Gastrocnemius medialis (tissue), 4 donors: ENCODE results near the gene RBCK1. TPM values are rescaled to one million over a fixed set of nuclear protein-coding genes. Genes with fewer than 3 reads are reported as not detected.

Experiments used
- ATAC-seq, 2 donors: fragments of 150-250 bp; one replicate each; pipeline ENCODE4 v1.9.1; 2016
- DNase-seq, 2 donors: peaks; one replicate each; pipeline ENCODE4 v3.0.0-alpha.2; 2019
- H3K27ac ChIP-seq, 4 donors: fragments of 200-600 bp; sonication (generic); 1 replicate in 1 of 4; 2 replicates in 3 of 4; pipeline ENCODE4 v1.5.1; 2016 to 2018; ENCODE audit warnings: mild to moderate bottlenecking in 2 of 4, moderate library complexity in 1 of 4
- H3K27me3 ChIP-seq, 3 donors: fragments of 200-600 bp; sonication (generic) in 2 of 3; 1 replicate in 1 of 3; 2 replicates in 2 of 3; pipeline versions ENCODE4 v1.5.1 to v1.6.0; 2016 to 2019; ENCODE audit warnings: mild to moderate bottlenecking in 1 of 3, moderate library complexity in 1 of 3
- H3K36me3 ChIP-seq, 2 donors: fragments of 200-600 bp; sonication (generic) in 1 of 2; one replicate each; pipeline ENCODE4 v1.5.1; 2017 to 2018
- H3K4me1 ChIP-seq, 2 donors: fragments of 200-600 bp; sonication (generic) in 1 of 2; one replicate each; pipeline ENCODE4 v1.5.1; 2016 to 2017; ENCODE audit warnings: mild to moderate bottlenecking in 2 of 2
- H3K4me3 ChIP-seq, 4 donors: fragments of 200-600 bp; sonication (generic) in 3 of 4; 1 replicate in 1 of 4; 2 replicates in 3 of 4; pipeline ENCODE4 v1.5.1; 2016 to 2019; ENCODE audit warnings: mild to moderate bottlenecking in 2 of 4
- H3K9me3 ChIP-seq, 3 donors: fragments of 200-600 bp; sonication (generic) in 2 of 3; 1 replicate in 1 of 3; 2 replicates in 2 of 3; pipeline ENCODE4 v1.5.1; 2016 to 2019
- CTCF ChIP-seq, 5 experiments: fragments of 450-650 bp in 3 of 5; fragments of 200-600 bp in 2 of 5; sonication (generic) in 2 of 5; IDR thresholded peaks in 4 of 5; conservative IDR thresholded peaks in 1 of 5; 1 replicate in 4 of 5; 2 replicates in 1 of 5; pipeline ENCODE4 v1.5.1; 2016 to 2019; ENCODE audit warnings: antibody characterized with exemption in 5 of 5, mild to moderate bottlenecking in 3 of 5, moderate library complexity in 3 of 5
- POLR2A ChIP-seq, 2 donors: fragments of 450-650 bp; IDR thresholded peaks; one replicate each; pipeline ENCODE4 v1.6.1; 2017; ENCODE audit warnings: antibody characterized with exemption in 2 of 2, mild to moderate bottlenecking in 2 of 2, moderate library complexity in 2 of 2
- in situ Hi-C, 4 donors: fragments of 200-750 bp; cut with MboI; loops; one replicate each; pipeline versions ENCODE4 v1.15.0 to v1.8.0; 2017; ENCODE audit warnings: low sequenced_read_pairs in 4 of 4
- intact Hi-C: fragments of 100-400 bp; cut with DNase I; formaldehyde crosslinking; loops from one replicate; pipeline ENCODE4 v1.15.1; 2023; ENCODE audit warnings: low total_unique reads
- total RNA-seq, 4 donors: library from RNA; depleted of rRNA; stranded (reverse); fragments of >200 nt; gene quantifications; one replicate each; pipeline versions ENCODE4 v1.1.0 to v1.2.3, GENCODE V29; 2016

RBCK1 gene
- total RNA-seq, 4 donors from 2014 or later, result 38.6 to 76.5 (median 62.6) TPM

GRCh38 chr20:396619-397431 is 11.3 kb upstream of the RBCK1 start:
- in situ Hi-C loops, result no loop called here
- DNase-seq (no peak), ATAC-seq (no peak)
- H3K4me3 ChIP-seq, result no peak overlapping the region
- no peaks in the 10 kb centered on the region for H3K27me3 ChIP-seq
- H3K27ac ChIP-seq, result no peak overlapping the region
- intact Hi-C loops, result no loop called here
- no peaks in the 10 kb centered on the region for H3K36me3 ChIP-seq
- H3K4me1 ChIP-seq, result no peaks in the 10 kb centered on the region
- TF ChIP-seq POLR2A (IDR thresholded peaks at IDR 0.05) (no peak), CTCF (IDR thresholded peaks at IDR 0.05 in 4 of 5, conservative IDR thresholded peaks at IDR 0.05 in 1 of 5) (no peak)
- no peaks in the 10 kb centered on the region for H3K9me3 ChIP-seq

DNA sequence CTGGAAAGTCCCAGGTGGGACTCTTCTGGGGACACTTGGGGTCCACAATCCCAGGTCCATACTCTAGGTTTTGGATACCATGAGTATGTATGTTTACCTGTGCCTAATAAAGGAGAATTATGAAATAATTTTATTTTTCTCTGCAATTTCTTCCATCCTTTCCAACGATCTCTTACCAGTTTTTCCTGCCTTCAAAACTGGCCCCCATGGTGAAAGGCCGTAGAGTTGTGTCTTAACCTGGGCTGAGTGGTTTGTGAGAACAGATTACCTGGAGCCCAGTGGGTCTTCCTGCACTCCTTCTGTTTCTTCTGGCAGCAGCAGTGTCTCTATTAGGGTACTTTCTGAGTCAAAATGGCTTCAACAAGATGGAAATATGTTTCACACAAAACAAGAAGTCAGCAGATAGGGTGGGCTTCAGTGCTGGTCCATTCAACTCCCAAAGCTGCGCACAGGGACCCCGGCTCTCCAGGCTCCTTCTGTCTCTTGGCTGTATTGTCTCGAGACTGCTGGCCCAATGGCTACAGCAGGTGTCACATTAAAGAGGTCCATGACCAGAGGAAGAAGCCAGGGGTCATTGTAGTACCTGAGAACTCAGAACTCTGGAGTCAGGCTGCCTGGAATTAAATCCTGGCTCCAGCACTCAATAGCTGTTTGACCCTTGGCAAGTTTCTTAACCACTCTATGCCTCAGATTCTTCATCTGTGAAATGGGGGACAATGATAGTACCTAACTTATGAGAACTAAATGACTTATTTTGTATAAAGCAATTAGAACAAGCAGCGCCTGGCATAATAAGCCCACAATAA is 10.5 kb upstream of the RBCK1 start:
- Histone ChIP-seq H3K27me3 (no peaks in the 10 kb centered on the region), H3K9me3 (no peaks in the 10 kb centered on the region), H3K27ac (no peak overlapping the region), H3K36me3 (no peaks in the 10 kb centered on the region), H3K4me3 (no peak overlapping the region), H3K4me1 (no peaks in the 10 kb centered on the region)
- intact Hi-C loops, result no loop called here
- ATAC-seq, result no peak
- in situ Hi-C loops, result no loop called here
- no peak for DNase-seq
- TF ChIP-seq POLR2A (IDR thresholded peaks at IDR 0.05) (no peak), CTCF (IDR thresholded peaks at IDR 0.05 in 4 of 5, conservative IDR thresholded peaks at IDR 0.05 in 1 of 5) (no peak)

- Histone ChIP-seq H3K4me3 (no peak overlapping the region), H3K9me3 (no peaks in the 10 kb centered on the region), H3K27ac (no peak overlapping the region), H3K27me3 (no peaks in the 10 kb centered on the region), H3K36me3 (no peaks in the 10 kb centered on the region), H3K4me1 (no peaks in the 10 kb centered on the region)
- no peak for DNase-seq
- no peak for ATAC-seq
- in situ Hi-C loops (no loop called here), intact Hi-C loops (no loop called here)
- no peak for TF ChIP-seq POLR2A (IDR thresholded peaks at IDR 0.05)
- no peak for TF ChIP-seq CTCF (IDR thresholded peaks at IDR 0.05 in 4 of 5, conservative IDR thresholded peaks at IDR 0.05 in 1 of 5)
These were observed 8.9 kb upstream of the RBCK1 start for GRCh38 chr20:399182-399707.

DNA sequence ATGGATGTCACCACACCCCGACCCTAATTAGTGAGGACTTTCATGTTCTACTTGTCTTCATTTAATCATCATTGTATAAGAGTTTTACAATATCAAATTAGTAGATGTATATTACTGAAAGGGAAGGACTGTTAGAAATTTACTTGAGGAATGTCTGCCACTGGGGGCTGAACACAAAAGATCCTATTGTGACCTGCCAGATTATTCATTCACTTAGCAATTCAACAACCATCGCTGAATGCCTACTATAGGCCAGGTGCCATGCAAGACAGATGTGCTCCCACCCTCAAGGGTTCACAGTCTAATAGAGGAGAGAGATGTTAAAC is 8.0 kb upstream of the RBCK1 start:
- no peak for DNase-seq
- no peak overlapping the region for H3K4me3 ChIP-seq
- H3K4me1 ChIP-seq, result no peaks in the 10 kb centered on the region
- in situ Hi-C loops (loop anchor here in 1 of 4 donors (5.0 kb wide), 1 partner anchor 82 kb away; no protein-coding TSS in a partner anchor), intact Hi-C loops (no loop called here)
- no peaks in the 10 kb centered on the region for H3K9me3 ChIP-seq
- no peaks in the 10 kb centered on the region for H3K36me3 ChIP-seq
- H3K27me3 ChIP-seq, result no peaks in the 10 kb centered on the region
- no peak overlapping the region for H3K27ac ChIP-seq
- ATAC-seq, result no peak
- TF ChIP-seq CTCF (IDR thresholded peaks at IDR 0.05 in 4 of 5, conservative IDR thresholded peaks at IDR 0.05 in 1 of 5) (no peak), POLR2A (IDR thresholded peaks at IDR 0.05) (no peak)
